K562 (cell line): ENCODE results near the gene MBNL2. TPM values are rescaled to one million over a fixed set of nuclear protein-coding genes. Genes with fewer than 3 reads are reported as not detected.

ENCODE experiments used
- BRD9 ChIP-seq: fragments of 450-650 bp; IDR thresholded peaks from 2 replicates; pipeline ENCODE4 v1.6.1; 2018; ENCODE audit warnings: low read depth; ENCODE audit not compliant: partially characterized antibody
- C11orf30 ChIP-seq: fragments of 450-650 bp; IDR thresholded peaks from 2 replicates; pipeline ENCODE4 v1.6.1; 2016; ENCODE audit warnings: low read depth, mild to moderate bottlenecking
- DMBX1 ChIP-seq: fragments of 250-450 bp; sonication (Bioruptor Pico); IDR thresholded peaks from 2 replicates; pipeline ENCODE4 v1.8.0; 2022; ENCODE audit warnings: inconsistent platforms, mild to moderate bottlenecking, moderate library complexity, borderline replicate concordance
- ERF ChIP-seq: fragments of 450-650 bp; formaldehyde crosslinking; IDR thresholded peaks from 2 replicates; pipeline ENCODE4 v1.4.0; 2020; ENCODE audit warnings: mild to moderate bottlenecking, mixed read lengths
- EWSR1 ChIP-seq: fragments of 450-650 bp; IDR thresholded peaks from 2 replicates; pipeline ENCODE4 v1.6.1; 2018; ENCODE audit warnings: borderline replicate concordance, mild to moderate bottlenecking, low read depth, moderate library complexity; ENCODE audit not compliant: partially characterized antibody
- FOXJ2 ChIP-seq: fragments of 200-800 bp; sonication (Bioruptor generic); IDR thresholded peaks from 2 replicates; pipeline ENCODE4 v1.6.1; 2016; ENCODE audit warnings: missing genetic modification characterization, missing compliant biosample characterization
- HNRNPUL1 ChIP-seq: fragments of 200-400 bp; formaldehyde crosslinking; IDR thresholded peaks from 2 replicates; pipeline ENCODE4 v1.6.1; 2017; ENCODE audit warnings: low read length
- LEF1 ChIP-seq: fragments of 450-650 bp; IDR thresholded peaks from 2 replicates; pipeline ENCODE4 v1.6.1; 2016; ENCODE audit warnings: mild to moderate bottlenecking
- NCOR1 ChIP-seq: fragments of 450-650 bp; IDR thresholded peaks from 2 replicates; pipeline ENCODE4 v1.6.1; 2016; ENCODE audit warnings: mild to moderate bottlenecking, moderate library complexity
- NR2C1 ChIP-seq, 2 experiments: fragments of 450-650 bp; IDR thresholded peaks; 2 replicates each; pipeline ENCODE4 v1.6.1; 2017; ENCODE audit warnings: mild to moderate bottlenecking in 2 of 2, antibody characterized with exemption in 1 of 2, inconsistent platforms in 1 of 2, missing compliant biosample characterization in 1 of 2, missing genetic modification characterization in 1 of 2
- PHF21A ChIP-seq: fragments of 450-650 bp; IDR thresholded peaks from 2 replicates; pipeline ENCODE4 v1.6.1; 2017; ENCODE audit warnings: low read depth, borderline replicate concordance
- PTBP1 ChIP-seq: fragments of 200-400 bp; formaldehyde crosslinking; IDR thresholded peaks from 2 replicates; pipeline ENCODE4 v1.6.1; 2017; ENCODE audit warnings: low read depth, low read length
- PTRF ChIP-seq: fragments of 450-650 bp; IDR thresholded peaks from 2 replicates; pipeline ENCODE4 v1.6.1; 2016; ENCODE audit warnings: mild to moderate bottlenecking, missing genetic modification characterization, missing compliant biosample characterization
- PURB ChIP-seq: sonication (generic); formaldehyde crosslinking; IDR thresholded peaks from 2 replicates; pipeline ENCODE4 v1.9.0; 2021; ENCODE audit warnings: low read depth, mild to moderate bottlenecking, missing genetic modification reagents
- SPI1 ChIP-seq: IDR thresholded peaks from 2 replicates; pipeline ENCODE4 v1.6.1; 2011; ENCODE audit warnings: low read depth, low read length, control low read depth, borderline replicate concordance
- SRF ChIP-seq, 2 experiments: fragments of 250-450, 450-650 bp in 1 of 2; sonication (Bioruptor Pico) in 1 of 2; sonication (generic) in 1 of 2; formaldehyde crosslinking; IDR thresholded peaks; 2 replicates each; pipeline versions ENCODE4 v1.5.0 to v1.5.1; 2020 to 2022; ENCODE audit warnings: mild to moderate bottlenecking in 1 of 2, missing genetic modification reagents in 1 of 2
- TAF7 ChIP-seq: fragments of 450-650 bp; IDR thresholded peaks from 2 replicates; pipeline ENCODE4 v1.6.1; 2016; ENCODE audit warnings: missing genetic modification characterization, missing compliant biosample characterization
- TAF9B ChIP-seq: fragments of 450-650 bp; IDR thresholded peaks from 2 replicates; pipeline ENCODE4 v1.6.1; 2018; ENCODE audit warnings: mild to moderate bottlenecking; ENCODE audit not compliant: partially characterized antibody
- YY1 ChIP-seq, 3 experiments: IDR thresholded peaks; 2 replicates each; pipeline ENCODE4 v1.6.1; 2011; ENCODE audit warnings: low read length in 2 of 3, mild to moderate bottlenecking in 2 of 3, moderate library complexity in 2 of 3, borderline replicate concordance in 1 of 3, control low read depth in 1 of 3, low read depth in 1 of 3; ENCODE audit not compliant: insufficient read depth in 3 of 3, insufficient replicate concordance in 2 of 3, control insufficient read depth in 1 of 3, insufficient read length in 1 of 3; ENCODE audit errors: extremely low read depth in 1 of 3
- ZNF584 ChIP-seq: fragments of 200-800 bp; sonication (Bioruptor generic); IDR thresholded peaks from 2 replicates; pipeline ENCODE4 v1.6.1; 2016; ENCODE audit warnings: low read depth, mild to moderate bottlenecking, missing genetic modification characterization, missing compliant biosample characterization
- polyA plus RNA-seq, 8 experiments: library from polyadenylated mRNA; depleted of rRNA in 4 of 8; stranded (reverse) in 5 of 8; unstranded in 3 of 8; fragments of >200 nt; fragmentation: Nextera tagmentation in 2 of 8; fragmentation: Illumina TruSeq in 1 of 8; extraction: Ambion mirVana in 2 of 8; extraction: Trizol in 1 of 8; gene quantifications; 2 replicates each; pipeline versions ENCODE4 v1.2.1 to v1.2.3, GENCODE V29; 2011 to 2014; ENCODE audit warnings: inconsistent platforms in 1 of 8, missing spikeins in 1 of 8
- total RNA-seq, 7 experiments: library from RNA; depleted of rRNA in 6 of 7; stranded (reverse); fragments of >200 nt in 6 of 7; fragmentation: Illumina TruSeq in 2 of 7; extraction: Trizol in 2 of 7; gene quantifications; 2 replicates each; pipeline versions ENCODE4 v1.2.1 to v1.2.3, GENCODE V29; 2011 to 2021; ENCODE audit warnings: low replicate concordance in 1 of 7
- TF ChIP-seq, protein P1 (sequence below): fragments of 250-450 bp; sonication (Bioruptor Pico); IDR thresholded peaks from 2 replicates; pipeline ENCODE4 v1.8.0; 2022; ENCODE audit warnings: inconsistent platforms, mild to moderate bottlenecking, moderate library complexity, borderline replicate concordance
- TF ChIP-seq, protein P2 (sequence below): fragments of 250-450 bp; sonication (Bioruptor Pico); IDR thresholded peaks from 2 replicates; pipeline ENCODE4 v1.8.0; 2021; ENCODE audit warnings: moderate library complexity, mild to moderate bottlenecking, inconsistent platforms
- TF ChIP-seq, protein P3 (sequence below), 2 experiments: fragments of 450-650 bp in 1 of 2; sonication (generic) in 1 of 2; formaldehyde crosslinking in 1 of 2; IDR thresholded peaks in 1 of 2; conservative IDR thresholded peaks in 1 of 2; 2 replicates each; pipeline versions ENCODE4 v1.6.1 to v1.8.1; 2016 to 2023; ENCODE audit warnings: mild to moderate bottlenecking in 2 of 2, moderate library complexity in 2 of 2, inconsistent platforms in 1 of 2, missing genetic modification reagents in 1 of 2

MBNL2 gene
- total and polyA plus RNA-seq, 9 of the 15 experiments (the other 6 are each of a cell fraction or from before 2014, with no cell fraction given) = 7.0 to 24.8 (median 13.8) TPM

GRCh38 chr13:97257800-97258799 is 36.0 kb downstream of the MBNL2 start (continued):
- TF ChIP-seq, protein P1, sequence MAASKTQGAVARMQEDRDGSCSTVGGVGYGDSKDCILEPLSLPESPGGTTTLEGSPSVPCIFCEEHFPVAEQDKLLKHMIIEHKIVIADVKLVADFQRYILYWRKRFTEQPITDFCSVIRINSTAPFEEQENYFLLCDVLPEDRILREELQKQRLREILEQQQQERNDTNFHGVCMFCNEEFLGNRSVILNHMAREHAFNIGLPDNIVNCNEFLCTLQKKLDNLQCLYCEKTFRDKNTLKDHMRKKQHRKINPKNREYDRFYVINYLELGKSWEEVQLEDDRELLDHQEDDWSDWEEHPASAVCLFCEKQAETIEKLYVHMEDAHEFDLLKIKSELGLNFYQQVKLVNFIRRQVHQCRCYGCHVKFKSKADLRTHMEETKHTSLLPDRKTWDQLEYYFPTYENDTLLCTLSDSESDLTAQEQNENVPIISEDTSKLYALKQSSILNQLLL (CRISPR knock-in tag) = no peak
- TF ChIP-seq ERF (no peak), NR2C1 (IDR thresholded peaks at IDR 0.05) (0 out of 2 replicates have a peak, but pooled peaks have one; percentile 17), NR2C1 (tag; IDR thresholded peaks at IDR 0.05) (no peak), DMBX1 (CRISPR knock-in tag) (no peak), C11orf30 (peak; percentile 84), ZNF584 (CRISPR knock-in tag) (no peak), HNRNPUL1 (no peak), SRF (CRISPR knock-in tag; IDR thresholded peaks at IDR 0.05) (no peak), PTBP1 (no peak), FOXJ2 (tag) (peak; percentile 90), SPI1 (no peak), LEF1 (peak; percentile 71; the same call in 1 of the 2 replicates), PURB (CRISPR knock-in tag) (no peak), TAF7 (no peak), EWSR1 (no peak), NCOR1 (no peak), PTRF (tag) (no peak), TAF9B (peak; percentile 55), BRD9 (peak; percentile 55), PHF21A (no peak), YY1 (IDR thresholded peaks at IDR 0.05; ENCODE audit: borderline replicate concordance in 1 of 3, control insufficient read depth in 1 of 3, extremely low read depth in 1 of 3, insufficient read depth in 3 of 3, insufficient read length in 1 of 3, insufficient replicate concordance in 2 of 3, low read depth in 1 of 3, low read length in 2 of 3) (no peak)
- TF ChIP-seq, protein P2, sequence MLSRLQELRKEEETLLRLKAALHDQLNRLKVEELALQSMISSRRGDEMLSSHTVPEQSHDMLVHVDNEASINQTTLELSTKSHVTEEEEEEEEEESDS (CRISPR knock-in tag) = no peak
- TF ChIP-seq, protein P3, sequence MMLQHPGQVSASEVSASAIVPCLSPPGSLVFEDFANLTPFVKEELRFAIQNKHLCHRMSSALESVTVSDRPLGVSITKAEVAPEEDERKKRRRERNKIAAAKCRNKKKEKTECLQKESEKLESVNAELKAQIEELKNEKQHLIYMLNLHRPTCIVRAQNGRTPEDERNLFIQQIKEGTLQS (IDR thresholded peaks at IDR 0.05) = peak; percentile 87
- TF ChIP-seq, protein P3 (CRISPR knock-in tag; conservative IDR thresholded peaks at IDR 0.05) = no peak
